ENCODE data around the gene TAS2R60. TPM values are rescaled to one million over a fixed set of nuclear protein-coding genes. Genes with fewer than 3 reads are reported as not detected.

Gene TAS2R60
- polyA plus RNA-seq, 1 donor from 2014 or later, result not detected

GRCh38 chr7:143394777-143395176 lies 48.5 kb upstream of the TAS2R60 start:
- Histone ChIP-seq H3K9me2 (ENCODE audit: insufficient read depth, low read length) (no peaks in the 10 kb centered on the region), H3K9ac (ENCODE audit: low read length) (no peak overlapping the region), H3K4me3 (ENCODE audit: low read length) (no peak overlapping the region), H2AFZ (ENCODE audit: low read depth, low read length) (no peak overlapping the region), H3K36me3 (ENCODE audit: insufficient read depth, low read length) (no peaks in the 10 kb centered on the region), H3K27ac (ENCODE audit: low read length) (no peak overlapping the region), H3K4me2 (ENCODE audit: low read length) (no peak overlapping the region), H3K79me2 (replicated peaks; ENCODE audit: insufficient read depth, low read length) (no peaks in the 10 kb centered on the region), H3F3A (ENCODE audit: insufficient read depth, low read length, poor library complexity, severe bottlenecking) (no peaks in the 10 kb centered on the region), H3K27me3 (ENCODE audit: insufficient read depth, low read depth, low read length) (no peaks in the 10 kb centered on the region), H3K9me3 (ENCODE audit: low read length) (no peaks in the 10 kb centered on the region), H4K20me1 (ENCODE audit: insufficient read depth) (no peaks in the 10 kb centered on the region)
- TF ChIP-seq RAD21 (conservative IDR thresholded peaks at IDR 0.05) (no peak), SMC3 (conservative IDR thresholded peaks at IDR 0.05; ENCODE audit: poor library complexity) (no peak), MXI1 (conservative IDR thresholded peaks at IDR 0.05; ENCODE audit: poor library complexity, severe bottlenecking) (no peak), POLR2AphosphoS5 (IDR thresholded peaks at IDR 0.05) (no peak)
- TF ChIP-seq, protein P1, sequence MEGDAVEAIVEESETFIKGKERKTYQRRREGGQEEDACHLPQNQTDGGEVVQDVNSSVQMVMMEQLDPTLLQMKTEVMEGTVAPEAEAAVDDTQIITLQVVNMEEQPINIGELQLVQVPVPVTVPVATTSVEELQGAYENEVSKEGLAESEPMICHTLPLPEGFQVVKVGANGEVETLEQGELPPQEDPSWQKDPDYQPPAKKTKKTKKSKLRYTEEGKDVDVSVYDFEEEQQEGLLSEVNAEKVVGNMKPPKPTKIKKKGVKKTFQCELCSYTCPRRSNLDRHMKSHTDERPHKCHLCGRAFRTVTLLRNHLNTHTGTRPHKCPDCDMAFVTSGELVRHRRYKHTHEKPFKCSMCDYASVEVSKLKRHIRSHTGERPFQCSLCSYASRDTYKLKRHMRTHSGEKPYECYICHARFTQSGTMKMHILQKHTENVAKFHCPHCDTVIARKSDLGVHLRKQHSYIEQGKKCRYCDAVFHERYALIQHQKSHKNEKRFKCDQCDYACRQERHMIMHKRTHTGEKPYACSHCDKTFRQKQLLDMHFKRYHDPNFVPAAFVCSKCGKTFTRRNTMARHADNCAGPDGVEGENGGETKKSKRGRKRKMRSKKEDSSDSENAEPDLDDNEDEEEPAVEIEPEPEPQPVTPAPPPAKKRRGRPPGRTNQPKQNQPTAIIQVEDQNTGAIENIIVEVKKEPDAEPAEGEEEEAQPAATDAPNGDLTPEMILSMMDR (IDR thresholded peaks at IDR 0.05; ENCODE audit: poor library complexity, severe bottlenecking), result no peak

- Histone ChIP-seq H3K4me2 (ENCODE audit: low read length) (no peak overlapping the region), H2AFZ (ENCODE audit: low read depth, low read length) (no peak overlapping the region), H3K27me3 (ENCODE audit: insufficient read depth, low read depth, low read length) (no peaks in the 10 kb centered on the region), H3K4me3 (ENCODE audit: low read length) (no peak overlapping the region), H3K36me3 (ENCODE audit: insufficient read depth, low read length) (no peaks in the 10 kb centered on the region), H3K9ac (ENCODE audit: low read length) (no peak overlapping the region), H3K9me2 (ENCODE audit: insufficient read depth, low read length) (no peaks in the 10 kb centered on the region), H3F3A (ENCODE audit: insufficient read depth, low read length, poor library complexity, severe bottlenecking) (no peaks in the 10 kb centered on the region), H3K9me3 (ENCODE audit: low read length) (no peaks in the 10 kb centered on the region), H3K27ac (ENCODE audit: low read length) (no peak overlapping the region), H3K79me2 (replicated peaks; ENCODE audit: insufficient read depth, low read length) (no peaks in the 10 kb centered on the region), H4K20me1 (ENCODE audit: insufficient read depth) (no peaks in the 10 kb centered on the region)
- TF ChIP-seq TAF1 (IDR thresholded peaks at IDR 0.05; ENCODE audit: low read depth) (no peak), RAD21 (conservative IDR thresholded peaks at IDR 0.05) (no peak), SMC3 (conservative IDR thresholded peaks at IDR 0.05; ENCODE audit: poor library complexity) (no peak), MXI1 (conservative IDR thresholded peaks at IDR 0.05; ENCODE audit: poor library complexity, severe bottlenecking) (no peak)
These were observed 47.8 kb upstream of the TAS2R60 start for GRCh38 chr7:143395187-143396149.

- H4K20me1 ChIP-seq (ENCODE audit: insufficient read depth), result no peaks in the 10 kb centered on the region
- no peaks in the 10 kb centered on the region for H3K9me2 ChIP-seq (ENCODE audit: insufficient read depth, low read length)
- no peak overlapping the region for H3K4me3 ChIP-seq (ENCODE audit: low read length)
- TF ChIP-seq MXI1 (conservative IDR thresholded peaks at IDR 0.05; ENCODE audit: poor library complexity, severe bottlenecking) (no peak), TAF1 (IDR thresholded peaks at IDR 0.05; ENCODE audit: low read depth) (no peak), POLR2AphosphoS5 (IDR thresholded peaks at IDR 0.05) (no peak), EP300 (conservative IDR thresholded peaks at IDR 0.05; ENCODE audit: poor library complexity, severe bottlenecking) (no peak), RAD21 (conservative IDR thresholded peaks at IDR 0.05) (no peak), EZH2 (IDR thresholded peaks at IDR 0.05; ENCODE audit: borderline replicate concordance, insufficient read depth, low read length, poor library complexity, severe bottlenecking) (no peak), SMC3 (conservative IDR thresholded peaks at IDR 0.05; ENCODE audit: poor library complexity) (no peak)
- TF ChIP-seq, protein P2, sequence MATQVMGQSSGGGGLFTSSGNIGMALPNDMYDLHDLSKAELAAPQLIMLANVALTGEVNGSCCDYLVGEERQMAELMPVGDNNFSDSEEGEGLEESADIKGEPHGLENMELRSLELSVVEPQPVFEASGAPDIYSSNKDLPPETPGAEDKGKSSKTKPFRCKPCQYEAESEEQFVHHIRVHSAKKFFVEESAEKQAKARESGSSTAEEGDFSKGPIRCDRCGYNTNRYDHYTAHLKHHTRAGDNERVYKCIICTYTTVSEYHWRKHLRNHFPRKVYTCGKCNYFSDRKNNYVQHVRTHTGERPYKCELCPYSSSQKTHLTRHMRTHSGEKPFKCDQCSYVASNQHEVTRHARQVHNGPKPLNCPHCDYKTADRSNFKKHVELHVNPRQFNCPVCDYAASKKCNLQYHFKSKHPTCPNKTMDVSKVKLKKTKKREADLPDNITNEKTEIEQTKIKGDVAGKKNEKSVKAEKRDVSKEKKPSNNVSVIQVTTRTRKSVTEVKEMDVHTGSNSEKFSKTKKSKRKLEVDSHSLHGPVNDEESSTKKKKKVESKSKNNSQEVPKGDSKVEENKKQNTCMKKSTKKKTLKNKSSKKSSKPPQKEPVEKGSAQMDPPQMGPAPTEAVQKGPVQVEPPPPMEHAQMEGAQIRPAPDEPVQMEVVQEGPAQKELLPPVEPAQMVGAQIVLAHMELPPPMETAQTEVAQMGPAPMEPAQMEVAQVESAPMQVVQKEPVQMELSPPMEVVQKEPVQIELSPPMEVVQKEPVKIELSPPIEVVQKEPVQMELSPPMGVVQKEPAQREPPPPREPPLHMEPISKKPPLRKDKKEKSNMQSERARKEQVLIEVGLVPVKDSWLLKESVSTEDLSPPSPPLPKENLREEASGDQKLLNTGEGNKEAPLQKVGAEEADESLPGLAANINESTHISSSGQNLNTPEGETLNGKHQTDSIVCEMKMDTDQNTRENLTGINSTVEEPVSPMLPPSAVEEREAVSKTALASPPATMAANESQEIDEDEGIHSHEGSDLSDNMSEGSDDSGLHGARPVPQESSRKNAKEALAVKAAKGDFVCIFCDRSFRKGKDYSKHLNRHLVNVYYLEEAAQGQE (IDR thresholded peaks at IDR 0.05; ENCODE audit: borderline replicate concordance), result no peak
- TF ChIP-seq, protein P1 (IDR thresholded peaks at IDR 0.05; ENCODE audit: poor library complexity, severe bottlenecking), result no peak
- no peaks in the 10 kb centered on the region for H3K79me2 ChIP-seq (replicated peaks; ENCODE audit: insufficient read depth, low read length)
- no peak overlapping the region for H3K4me2 ChIP-seq (ENCODE audit: low read length)
- H3K27ac ChIP-seq (ENCODE audit: low read length), result no peak overlapping the region
- no peaks in the 10 kb centered on the region for H3K27me3 ChIP-seq (ENCODE audit: insufficient read depth, low read depth, low read length)
- H3K36me3 ChIP-seq (ENCODE audit: insufficient read depth, low read length), result no peaks in the 10 kb centered on the region
- H3F3A ChIP-seq (ENCODE audit: insufficient read depth, low read length, poor library complexity, severe bottlenecking), result no peaks in the 10 kb centered on the region
- H2AFZ ChIP-seq (ENCODE audit: low read depth, low read length), result no peak overlapping the region
- no peaks in the 10 kb centered on the region for H3K9me3 ChIP-seq (ENCODE audit: low read length)
- H3K9ac ChIP-seq (ENCODE audit: low read length), result no peak overlapping the region
These were observed 47.1 kb upstream of the TAS2R60 start for GRCh38 chr7:143396182-143396581.
